Hippocampal formation (tissue), 2 donors: ENCODE measurements around the gene RFX4.
"Not testable (repeated sequence)": the region's sequence is repeated elsewhere in the genome, so short reads cannot be mapped to it uniquely, and the experiment has no call there.

Experiments
- DNase-seq, 2 donors: peaks; one replicate each; lab custom pipeline; 2025; lab: John Stamatoyannopoulos, UW

The RFX4 gene

DNA sequence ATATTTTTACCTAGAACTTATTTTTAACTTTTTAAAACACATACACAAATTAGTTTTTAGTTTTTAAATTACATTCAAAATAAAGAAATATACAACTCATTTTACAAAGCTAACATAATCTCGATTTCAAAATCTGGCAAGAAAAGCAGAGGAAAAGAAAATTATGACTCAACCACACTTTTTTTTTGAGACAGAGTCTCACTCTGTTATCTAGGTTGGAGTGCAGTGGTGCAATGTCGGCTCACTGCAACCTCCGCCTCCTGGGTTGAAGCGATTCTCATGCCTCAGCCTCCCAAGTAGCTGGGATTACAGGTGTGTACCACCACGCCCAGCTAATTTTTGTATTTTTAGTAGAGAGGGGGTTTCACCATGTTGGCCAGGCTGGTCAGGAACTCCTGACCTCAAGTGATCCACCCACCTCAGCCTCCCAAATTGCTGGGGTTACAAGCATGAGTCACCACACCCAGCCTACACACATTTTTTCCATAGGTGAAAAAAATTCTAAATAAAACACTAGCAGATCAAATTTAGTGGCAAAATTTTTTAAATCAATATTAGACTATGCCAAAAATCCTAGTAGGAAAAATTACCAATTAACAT lies 143.9 kb downstream of the RFX4 start:
- DNase-seq, result not testable (repeated sequence)

DNA sequence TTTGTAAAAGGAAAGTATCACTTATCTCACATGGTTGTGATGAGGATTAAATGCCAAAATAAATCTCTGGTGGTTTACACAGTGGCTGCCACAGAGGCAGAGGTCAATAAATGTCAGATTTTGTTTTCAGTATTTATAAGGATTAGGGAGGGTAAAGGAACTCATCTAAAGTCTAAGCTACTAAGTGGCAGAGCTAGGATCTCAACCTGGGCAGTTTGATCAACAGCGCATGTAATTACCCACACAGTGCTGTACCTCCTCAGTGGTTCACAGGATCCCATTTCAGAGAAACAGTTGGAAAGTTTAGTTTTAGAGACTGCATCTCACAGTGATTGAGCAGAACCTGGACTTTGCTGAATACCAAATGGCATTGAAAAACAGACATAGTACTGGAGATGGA lies 146.8 kb downstream of the RFX4 start:
- no peak for DNase-seq

DNA sequence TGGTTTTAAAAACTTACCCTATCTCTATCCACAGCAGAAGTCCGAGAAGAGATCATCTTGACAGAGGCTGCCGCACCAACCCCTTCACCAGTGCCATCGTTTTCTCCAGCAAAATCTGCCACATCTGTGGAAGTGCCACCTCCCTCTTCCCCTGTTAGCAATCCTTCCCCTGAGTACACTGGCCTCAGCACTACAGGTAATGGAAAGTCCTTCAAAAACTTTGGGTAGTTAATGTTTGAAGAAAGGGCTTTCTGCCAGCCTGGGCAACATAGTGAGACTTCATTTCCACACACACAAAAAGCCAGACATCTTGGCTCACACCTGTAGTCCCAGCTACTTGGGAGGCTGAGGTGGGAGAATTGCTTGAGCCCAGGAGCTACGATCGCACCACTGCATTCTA lies 150.1 kb downstream of the RFX4 start:
- DNase-seq, result no peak

DNA sequence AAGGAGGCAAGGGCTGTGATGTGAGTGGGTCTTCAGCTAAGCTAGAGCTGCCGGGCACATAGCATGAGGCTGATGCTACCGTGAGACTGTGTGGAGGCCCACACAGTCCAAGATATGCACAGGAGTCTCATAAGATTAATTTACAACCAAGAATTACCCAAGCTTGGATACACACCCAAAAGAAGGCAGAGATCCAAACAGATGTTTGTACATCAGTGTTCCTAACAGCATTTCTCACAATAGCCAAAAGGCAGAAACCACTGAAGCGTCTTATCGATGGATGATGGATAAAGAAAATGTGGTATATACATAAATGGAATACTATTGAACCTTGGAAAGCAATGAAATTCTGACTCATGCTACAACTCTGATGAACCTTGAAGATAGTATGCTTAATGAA lies 150.9 kb downstream of the RFX4 start:
- no peak for DNase-seq

GRCh38 chr12:106736051-106736957 lies 153.5 kb downstream of the RFX4 start:
- DNase-seq, result no peak

GRCh38 chr12:106739318-106739717 lies 156.5 kb downstream of the RFX4 start:
- DNase-seq, result no peak

GRCh38 chr12:106739815-106740530 lies 157.2 kb downstream of the RFX4 start:
- no peak for DNase-seq

- DNase-seq, result no peak
Observed at GRCh38 chr12:106740818-106741217, 158.0 kb downstream of the RFX4 start.

GRCh38 chr12:106741247-106741646 lies 158.4 kb downstream of the RFX4 start:
- no peak for DNase-seq

DNA sequence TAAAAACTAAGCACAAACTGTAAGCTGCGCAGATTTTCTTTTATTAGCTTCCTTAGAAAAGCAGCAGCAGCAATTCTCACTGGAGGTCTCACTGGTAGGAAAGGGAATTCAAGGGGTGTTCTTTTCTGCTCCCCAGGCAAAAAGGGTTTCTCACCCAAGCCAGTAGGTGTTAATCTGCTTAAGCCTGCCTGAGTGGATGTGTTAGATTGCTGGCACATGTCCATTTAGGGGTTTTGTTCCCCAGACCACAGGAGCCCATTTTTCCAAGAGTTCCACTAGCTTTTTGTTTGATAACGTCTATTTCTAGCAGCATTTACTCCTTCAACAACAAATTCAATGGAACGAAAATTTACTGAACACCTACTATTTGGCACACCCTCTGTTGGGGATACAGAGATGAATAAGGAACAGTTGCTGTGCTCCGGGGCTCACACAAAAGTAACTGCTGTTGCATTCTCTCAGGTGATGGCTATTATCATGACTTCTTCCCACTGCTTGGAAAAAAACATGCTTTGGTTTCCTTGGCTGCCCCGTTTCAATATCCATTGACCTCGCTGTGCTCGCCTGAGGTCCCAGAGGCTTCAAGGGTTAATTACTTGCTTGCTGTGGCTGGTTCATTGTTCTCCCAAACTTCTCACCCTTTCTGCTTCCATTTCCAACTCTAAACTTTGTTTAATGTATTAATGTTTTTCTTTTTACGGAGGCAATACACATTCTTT lies 160.6 kb downstream of the RFX4 start:
- no peak for DNase-seq

DNA sequence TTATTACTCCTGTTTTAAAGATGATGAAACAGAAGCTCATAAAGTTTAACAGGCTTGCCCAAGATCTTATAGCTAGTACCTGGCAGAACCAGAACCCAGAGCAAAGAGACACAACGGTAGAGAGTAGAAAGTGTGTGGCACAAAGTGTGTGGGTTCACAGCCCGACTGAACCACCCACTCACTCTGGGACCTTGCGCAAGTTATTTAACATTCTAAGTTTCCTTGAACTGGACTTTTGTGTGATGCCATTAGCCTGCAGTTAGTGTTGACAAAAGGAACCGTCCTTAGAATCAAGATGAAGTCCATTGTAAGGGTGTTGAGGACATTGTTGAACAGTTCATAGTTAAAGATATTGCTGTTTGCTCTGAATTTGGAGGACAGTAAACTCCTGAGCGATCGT lies 161.8 kb downstream of the RFX4 start:
- DNase-seq, result no peak

DNA sequence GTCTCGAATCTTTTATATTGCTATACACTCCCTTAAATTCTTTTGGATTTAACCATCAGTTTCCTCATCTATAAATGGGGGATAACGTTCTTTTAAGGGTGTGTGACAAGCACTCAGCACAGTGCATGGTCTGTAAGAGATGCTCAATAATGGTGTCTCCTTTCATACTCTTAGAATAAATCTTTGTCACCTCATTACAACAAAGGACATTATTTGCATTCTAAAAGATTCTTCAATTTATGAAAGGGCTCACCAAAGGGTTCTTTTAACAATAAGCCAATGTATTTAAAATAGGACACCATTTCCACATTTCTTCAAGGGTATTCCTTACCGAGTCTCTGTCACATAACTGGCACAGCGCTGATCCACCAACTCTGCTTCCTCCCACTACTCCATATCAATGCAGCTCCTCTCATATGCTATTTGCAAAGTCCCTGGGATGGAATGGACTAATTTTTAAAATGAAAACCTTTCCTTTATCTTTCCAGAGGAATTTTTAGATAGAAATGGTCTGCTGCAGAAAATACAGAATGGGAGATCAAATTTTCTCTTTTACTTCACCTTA lies 162.5 kb downstream of the RFX4 start:
- no peak for DNase-seq

DNA sequence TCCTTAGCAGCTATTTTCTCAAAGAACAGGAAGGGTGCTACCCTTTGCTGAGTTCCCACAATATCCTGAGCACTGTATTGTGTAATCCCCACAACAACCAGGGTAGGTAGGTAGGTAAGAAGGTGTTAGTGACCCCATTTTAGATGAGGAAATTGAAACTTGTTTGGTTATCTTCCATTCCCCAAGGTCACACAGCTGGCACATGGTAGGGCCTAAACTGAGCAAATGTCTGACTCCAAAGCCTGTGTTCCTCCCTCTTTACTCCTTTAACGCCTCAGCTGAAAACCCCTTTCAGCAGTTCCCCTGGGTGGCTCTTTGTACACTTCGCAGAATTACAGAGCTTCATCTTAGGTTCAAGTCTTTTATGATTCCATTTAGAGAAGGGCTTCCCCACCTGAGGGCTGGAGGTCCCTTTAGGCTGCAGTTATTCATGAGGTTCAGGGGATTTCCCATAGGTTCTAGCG lies 165.2 kb downstream of the RFX4 start:
- no peak for DNase-seq

GRCh38 chr12:106750524-106750923 lies 167.7 kb downstream of the RFX4 start:
- DNase-seq, result no peak

- DNase-seq, result no peak
Observed at GRCh38 chr12:106753526-106753925, 170.7 kb downstream of the RFX4 start.

GRCh38 chr12:106754331-106754730 lies 171.5 kb downstream of the RFX4 start:
- DNase-seq, result no peak

DNA sequence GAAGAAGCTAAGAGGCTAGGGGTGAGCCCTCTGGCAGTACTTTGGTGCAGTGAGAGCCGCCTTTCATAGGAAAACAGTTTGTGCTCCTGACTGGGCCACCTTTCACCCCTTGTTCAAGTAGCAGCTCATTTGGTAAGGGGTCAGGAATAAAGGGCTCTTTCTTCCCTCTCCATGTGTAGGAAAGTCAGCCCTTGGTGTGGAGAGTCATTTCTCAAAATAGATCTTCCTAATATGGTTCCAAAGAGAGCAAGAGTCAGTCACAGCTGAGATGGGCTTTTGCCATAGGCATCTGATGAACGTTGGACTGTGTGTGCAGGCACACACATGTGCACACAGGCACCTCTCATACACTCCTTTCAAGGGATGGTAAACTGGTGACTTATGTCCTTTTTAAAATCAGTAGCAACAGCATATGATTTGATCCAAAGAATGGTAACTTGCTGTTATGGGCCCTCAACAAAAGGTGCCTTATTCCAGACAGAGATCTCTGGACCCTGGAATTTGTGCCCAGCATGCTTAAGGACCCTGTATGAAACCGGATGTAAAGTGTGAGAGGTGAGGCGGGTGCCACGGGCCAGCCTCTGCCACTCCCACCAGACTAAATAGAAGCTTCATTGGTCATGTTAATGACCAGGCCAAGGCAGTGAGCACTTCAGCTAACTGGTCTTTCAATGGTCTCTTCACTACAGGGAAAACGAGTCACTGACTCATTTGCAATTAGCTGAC lies 175.0 kb downstream of the RFX4 start:
- DNase-seq, result no peak

- no peak for DNase-seq
Observed at GRCh38 chr12:106758349-106759110, 175.7 kb downstream of the RFX4 start.

DNA sequence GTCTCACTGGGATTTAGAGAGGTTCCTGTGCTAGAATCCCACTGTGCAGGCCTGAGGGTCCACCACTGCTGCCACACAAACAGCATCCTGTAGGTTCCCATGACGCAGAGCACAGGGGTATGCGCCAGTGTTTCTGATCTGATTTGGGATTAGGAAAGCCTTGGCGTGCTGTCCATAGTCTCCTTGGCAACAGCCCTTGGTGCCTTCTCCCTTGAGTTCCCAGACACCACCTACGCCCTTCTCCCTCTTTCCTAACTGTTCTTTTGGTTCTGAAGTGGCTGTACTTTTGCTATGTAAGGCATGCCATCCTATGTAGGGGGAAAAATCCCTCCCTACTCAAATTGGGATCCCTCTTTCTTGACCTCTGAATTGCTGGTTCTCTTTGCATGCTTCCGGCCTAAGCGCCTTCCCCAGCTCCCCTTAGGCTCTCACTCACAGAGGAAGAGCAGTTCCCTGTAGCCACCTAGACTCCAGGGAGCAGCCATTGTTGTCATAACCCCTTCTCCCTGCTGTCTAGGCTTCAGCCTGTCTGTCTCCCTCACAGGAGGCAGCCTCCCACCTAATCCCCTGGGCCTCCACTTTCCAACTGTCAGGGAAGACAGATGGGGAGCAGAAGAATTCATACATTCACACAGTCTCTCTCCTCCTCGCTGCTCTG lies 176.9 kb downstream of the RFX4 start:
- DNase-seq, result no peak

- no peak for DNase-seq
Observed at GRCh38 chr12:106760184-106760531, 177.4 kb downstream of the RFX4 start.
